GM18520 (cell line): ENCODE results near the gene UBE2L3.
"Not testable (repeated sequence)": the region's sequence is repeated elsewhere in the genome, so short reads cannot be mapped to it uniquely, and the experiment has no call there.

Experiments
- ATAC-seq: cut with Tn5 transposase; IDR thresholded peaks from one replicate; pipeline ENCODE4 v1.9.1; 2021; ENCODE audit not compliant: unreplicated experiment

UBE2L3 gene

GRCh38 chr22:21570398-21570797, 2.9 kb downstream of the UBE2L3 start:
- no peak for ATAC-seq

GRCh38 chr22:21571679-21572078, 4.2 kb downstream of the UBE2L3 start:
- ATAC-seq: no peak

- no peak for ATAC-seq
Observed at GRCh38 chr22:21573293-21573734, 5.8 kb downstream of the UBE2L3 start.

- ATAC-seq: no peak
Observed at GRCh38 chr22:21573750-21574494, 6.4 kb downstream of the UBE2L3 start.

- ATAC-seq: no peak
Observed at GRCh38 chr22:21579474-21579851, 11.9 kb downstream of the UBE2L3 start.

- not testable (repeated sequence) for ATAC-seq
Observed at GRCh38 chr22:21580623-21581007, 13.1 kb downstream of the UBE2L3 start.

- ATAC-seq: not testable (repeated sequence)
Observed at GRCh38 chr22:21581009-21581713, 13.6 kb downstream of the UBE2L3 start.

- ATAC-seq: no peak
Observed at GRCh38 chr22:21582801-21583740, 15.6 kb downstream of the UBE2L3 start.

- no peak for ATAC-seq
Observed at GRCh38 chr22:21585389-21585788, 17.9 kb downstream of the UBE2L3 start.

- peak; percentile 84 for ATAC-seq
Observed at GRCh38 chr22:21587803-21588611, 20.5 kb downstream of the UBE2L3 start.

GRCh38 chr22:21589396-21589795, 21.9 kb downstream of the UBE2L3 start:
- ATAC-seq: no peak

- ATAC-seq: no peak
Observed at GRCh38 chr22:21590809-21591641, 23.5 kb downstream of the UBE2L3 start.

GRCh38 chr22:21591695-21592094, 24.2 kb downstream of the UBE2L3 start:
- no peak for ATAC-seq

- ATAC-seq: no peak
Observed at GRCh38 chr22:21592422-21592821, 24.9 kb downstream of the UBE2L3 start.

- ATAC-seq: no peak
Observed at GRCh38 chr22:21593406-21594232, 26.1 kb downstream of the UBE2L3 start.

- no peak for ATAC-seq
Observed at GRCh38 chr22:21594865-21595452, 27.4 kb downstream of the UBE2L3 start.

GRCh38 chr22:21596356-21597135, 29.0 kb downstream of the UBE2L3 start:
- not testable (repeated sequence) for ATAC-seq

- no peak for ATAC-seq
Observed at GRCh38 chr22:21598302-21598701, 30.8 kb downstream of the UBE2L3 start.
